ENCODE data around the gene TEAD4.

TEAD4 gene

DNA sequence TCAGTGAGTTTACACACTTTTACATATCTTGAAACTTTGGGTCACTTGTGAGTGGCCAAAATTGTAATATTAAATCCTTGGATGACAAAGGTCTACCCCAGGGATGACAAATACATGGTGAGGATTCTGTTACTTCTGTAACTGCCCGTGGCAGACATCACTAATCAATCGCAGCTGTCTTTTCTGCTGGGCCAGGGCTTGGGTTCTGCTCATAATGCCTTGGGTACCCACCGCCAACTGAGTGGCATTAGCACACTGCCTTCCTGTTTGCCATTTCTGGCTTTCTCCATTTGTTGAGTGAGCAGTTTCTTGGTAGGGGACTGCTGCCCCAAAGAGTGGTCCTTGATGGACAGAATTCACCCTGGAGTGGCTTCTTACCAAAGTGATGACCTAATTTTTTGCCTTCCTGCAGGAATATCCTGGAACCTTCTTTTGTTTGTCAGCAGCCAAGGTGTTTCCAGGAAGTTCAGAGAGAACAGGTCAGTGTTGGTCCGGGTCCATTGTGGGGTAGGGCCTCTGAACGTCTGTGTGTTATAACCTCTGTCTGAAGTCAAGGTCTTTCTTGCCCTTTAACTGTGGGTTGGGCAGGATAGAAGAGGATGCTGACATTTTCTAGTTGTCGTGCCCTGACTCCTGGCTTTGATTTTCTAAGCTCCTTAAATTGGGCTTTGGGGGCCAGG is 124.2 kb downstream of the TEAD4 start:
- DNase-seq (ENCODE audit: low read depth), result no peak

DNA sequence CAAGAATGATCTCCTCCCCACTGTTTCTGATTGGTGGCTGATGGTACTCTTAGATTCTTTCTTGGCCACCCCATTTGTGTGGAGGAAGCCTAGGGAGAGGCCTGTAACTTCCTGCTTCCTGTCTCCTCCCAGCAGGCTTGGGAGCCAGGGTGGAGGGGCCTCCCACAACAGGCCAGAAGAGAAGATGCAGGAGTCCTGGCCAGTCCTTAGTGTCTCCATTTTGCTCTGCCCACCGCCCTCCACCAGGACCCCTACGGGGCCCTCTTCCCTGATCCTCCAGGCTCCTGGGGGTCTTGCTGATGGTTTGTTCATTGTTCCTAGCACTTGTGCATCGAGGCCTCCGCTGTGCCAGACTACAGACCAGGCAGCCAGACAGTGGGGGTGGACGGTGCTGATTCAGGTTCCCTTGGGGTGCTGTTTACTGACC is 124.7 kb downstream of the TEAD4 start:
- DNase-seq (ENCODE audit: low read depth), result peak; percentile 28

DNA sequence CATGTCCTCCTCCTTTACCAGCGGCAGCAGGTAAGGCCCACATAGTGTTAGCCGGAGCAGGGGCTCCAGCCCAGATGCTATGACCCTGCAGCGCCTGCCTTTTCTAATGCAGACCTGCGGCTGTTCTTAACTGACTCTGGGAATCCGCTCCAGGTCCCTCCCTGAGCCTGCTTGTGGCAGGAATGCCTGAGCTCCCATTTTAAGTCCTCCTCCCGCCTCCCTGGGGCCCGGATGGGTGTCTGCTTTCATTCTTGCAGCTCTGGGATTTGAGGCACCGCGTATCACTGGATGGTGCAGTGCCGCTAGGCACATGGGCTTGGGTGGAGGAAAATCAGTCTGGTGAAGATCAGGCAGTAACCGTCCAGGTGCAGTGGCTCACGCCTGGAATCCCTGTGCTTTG is 125.5 kb downstream of the TEAD4 start:
- no peak for DNase-seq (ENCODE audit: low read depth)

DNA sequence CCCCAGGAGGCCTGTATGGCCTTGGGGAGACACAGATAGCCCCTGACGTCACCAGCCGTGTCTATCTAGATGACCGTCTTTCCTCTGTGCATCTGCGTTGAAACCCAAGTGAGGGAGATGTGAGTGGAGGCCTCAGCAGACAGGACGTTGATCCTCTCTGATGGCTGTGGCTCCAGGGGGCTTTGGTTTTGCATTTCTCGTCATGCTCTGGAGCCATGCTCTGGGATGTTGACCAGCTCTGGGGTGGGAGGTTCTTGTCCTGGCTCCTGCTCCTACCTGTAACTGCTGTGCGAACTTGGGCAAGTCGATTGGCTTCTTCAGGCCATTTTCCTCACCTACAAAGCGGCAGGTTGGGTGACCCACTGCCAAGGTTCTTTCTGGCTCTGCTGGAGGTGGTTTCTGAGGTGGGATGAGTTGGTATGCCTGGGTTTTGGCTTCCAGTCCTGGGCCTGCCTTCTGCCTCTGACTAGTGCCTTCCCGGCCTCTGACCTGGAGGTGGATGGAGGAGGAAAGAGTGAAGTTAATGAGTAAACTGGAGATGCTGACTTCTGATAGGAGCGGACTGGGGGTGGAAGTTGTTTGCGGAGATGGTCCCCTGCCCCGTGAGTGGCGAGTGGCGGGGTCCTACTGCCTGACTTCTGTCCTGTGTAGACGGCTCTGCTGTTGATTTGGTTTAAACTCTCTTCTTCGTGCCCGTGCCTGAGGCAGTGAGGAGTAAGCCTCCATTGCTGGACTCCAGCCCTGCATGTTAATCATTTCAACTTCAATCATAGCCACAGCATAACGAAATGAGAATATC is 126.3 kb downstream of the TEAD4 start:
- no peak for DNase-seq (ENCODE audit: low read depth)

DNA sequence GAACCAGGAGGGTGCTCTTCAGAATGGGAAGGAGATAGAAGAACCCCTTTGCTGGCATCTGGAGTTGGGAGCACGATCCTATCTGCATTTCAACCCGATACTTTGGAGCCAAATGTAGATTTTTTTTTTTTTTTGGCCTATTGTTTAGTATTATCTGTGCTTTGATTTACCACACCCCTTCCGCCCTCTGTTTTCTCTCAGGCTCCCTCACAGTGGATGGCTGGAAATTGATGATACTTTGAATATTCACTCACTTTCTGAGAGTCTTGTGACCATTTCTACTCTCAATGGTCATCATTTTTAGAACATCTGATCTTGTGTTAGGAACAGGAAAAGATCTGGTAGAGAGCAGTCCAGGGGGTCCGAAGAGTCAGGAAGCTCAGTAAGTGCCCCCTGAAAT is 127.0 kb downstream of the TEAD4 start:
- no peak for DNase-seq (ENCODE audit: low read depth)

DNA sequence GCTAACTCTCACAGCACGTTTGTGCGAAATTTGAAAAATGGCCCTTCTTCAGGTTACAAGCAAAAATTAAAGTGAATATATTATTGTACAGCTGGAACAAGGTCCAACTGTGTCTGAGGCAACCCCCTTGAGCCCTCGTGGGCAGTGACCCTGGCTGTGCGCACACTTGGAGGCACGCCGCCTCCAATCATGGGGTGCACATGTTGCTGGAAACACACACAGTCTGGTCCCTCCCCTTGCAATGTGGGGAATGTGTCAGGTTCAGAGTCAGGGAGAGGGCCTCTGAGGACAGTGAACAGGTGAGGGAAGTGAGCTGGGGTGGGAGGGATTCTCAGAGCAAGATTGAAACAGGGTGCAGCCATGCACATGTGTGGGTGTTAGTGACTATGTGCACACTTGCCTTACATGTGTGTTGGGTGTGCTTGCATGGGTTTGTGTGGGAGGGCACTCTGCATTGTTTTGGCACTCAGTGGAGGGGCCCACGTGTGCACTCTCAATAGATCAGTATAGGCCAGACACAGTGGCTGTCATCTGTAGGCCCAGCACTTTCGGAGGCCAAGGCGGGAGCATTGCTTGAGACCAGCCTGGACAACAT is 127.6 kb downstream of the TEAD4 start:
- no peak for DNase-seq (ENCODE audit: low read depth)

DNA sequence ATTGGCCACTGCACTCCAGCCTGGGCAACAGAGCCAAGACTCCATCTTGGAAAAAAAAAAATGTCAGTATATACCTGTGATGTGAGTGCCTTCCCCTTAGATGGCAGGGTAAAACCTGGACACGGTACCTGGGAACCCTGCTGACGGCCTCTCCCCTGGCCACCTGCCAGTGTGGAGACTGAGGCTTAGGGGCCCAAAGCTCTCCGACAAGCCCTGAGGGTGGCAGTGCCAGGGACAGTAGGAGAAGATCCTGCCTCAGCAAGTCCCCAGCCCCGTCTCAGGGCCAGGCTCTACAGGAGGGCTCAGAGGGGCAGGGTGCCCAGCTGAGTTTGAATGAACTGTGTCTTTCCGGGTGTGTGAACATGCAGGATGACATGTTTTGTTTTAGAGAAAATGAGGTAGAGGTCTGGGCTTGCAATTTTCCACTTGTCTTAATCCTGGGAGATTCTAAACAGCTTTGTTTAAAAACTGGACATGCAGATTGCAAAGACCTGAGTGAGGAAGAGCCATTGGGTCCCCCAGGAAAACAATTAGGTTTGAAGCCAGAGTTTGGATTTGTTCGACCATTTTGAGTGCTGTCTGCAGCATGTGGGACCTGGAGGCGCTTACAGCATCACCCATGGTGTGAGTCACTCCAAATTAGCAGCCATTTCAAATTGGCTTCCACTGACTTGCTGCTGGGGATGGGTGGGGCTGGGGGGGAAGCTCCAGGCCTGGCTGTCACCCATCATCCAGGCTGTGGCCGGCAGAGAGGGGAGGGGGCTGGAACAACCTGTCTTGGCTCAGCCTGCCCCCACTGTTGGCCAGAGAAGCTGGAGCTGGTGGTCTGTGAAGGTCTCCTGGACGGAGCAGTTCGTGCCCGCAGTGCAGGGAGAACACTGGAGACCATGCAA is 128.8 kb downstream of the TEAD4 start:
- DNase-seq (ENCODE audit: low read depth), result no peak

DNA sequence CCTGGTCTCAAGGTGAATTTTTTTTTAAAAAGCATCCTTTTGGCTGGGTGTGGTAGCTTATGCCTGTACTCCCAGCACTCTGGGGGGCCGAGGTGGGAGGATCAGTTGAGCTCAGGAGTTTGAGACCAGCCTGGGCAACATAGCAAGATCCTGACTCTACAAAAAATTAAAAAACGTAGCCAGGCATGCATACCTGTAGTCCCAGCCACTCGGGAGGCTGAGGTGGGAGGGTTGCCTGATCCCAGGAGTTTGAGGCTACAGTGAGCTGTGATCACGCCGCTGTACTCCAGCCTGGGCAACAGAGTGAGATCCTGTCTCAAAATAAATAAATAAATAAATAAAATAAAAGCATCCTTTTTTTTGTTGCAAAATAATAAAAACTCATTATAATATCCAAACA is 130.4 kb downstream of the TEAD4 start:
- DNase-seq (ENCODE audit: low read depth), result no peak

Data from iris pigment epithelial cell (primary cell).